NK-92 (cell line): ENCODE results near the gene KRT82.
"Not testable (repeated sequence)": the region's sequence is repeated elsewhere in the genome, so short reads cannot be mapped to it uniquely, and the experiment has no call there.

ENCODE experiments used
- DNase-seq: peaks from one replicate; lab custom pipeline; 2025; ENCODE audit not compliant: unreplicated experiment; lab: John Stamatoyannopoulos, UW

Gene KRT82

GRCh38 chr12:52346593-52346992 is 59.5 kb downstream of the KRT82 start:
- DNase-seq, result no peak

- DNase-seq, result not testable (repeated sequence)
Observed at GRCh38 chr12:52345041-52345440, 61.1 kb downstream of the KRT82 start.

DNA sequence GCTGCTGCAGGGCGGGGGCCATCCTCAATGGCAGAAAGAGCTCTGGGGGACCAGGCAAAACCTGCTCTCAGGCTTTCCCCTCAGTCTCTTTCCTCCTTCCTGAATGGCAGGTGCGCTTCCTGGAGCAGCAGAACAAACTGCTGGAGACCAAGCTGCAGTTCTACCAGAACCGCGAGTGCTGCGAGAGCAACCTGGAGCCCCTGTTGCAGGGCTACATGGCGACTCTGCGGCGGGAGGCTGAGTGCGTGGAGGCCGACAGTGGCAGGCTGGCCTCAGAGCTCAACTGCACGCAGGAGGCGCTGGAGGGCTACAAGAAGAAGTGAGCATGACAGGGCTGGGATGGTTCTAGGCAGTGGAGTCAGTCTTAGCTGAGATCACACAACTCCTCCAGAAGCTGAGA is 62.0 kb downstream of the KRT82 start:
- DNase-seq, result no peak
